ENCODE results near the gene C22orf31. TPM values are rescaled to one million over a fixed set of nuclear protein-coding genes. Genes with fewer than 3 reads are reported as not detected.

C22orf31 gene
- total RNA-seq, 1 experiment from 2014 or later = not detected

- DNase-seq (ENCODE audit: low spot score) = no peak
- POLR2A ChIA-PET (ENCODE audit: low non-redundant PET) = no interaction called here
- no peak for TF ChIP-seq CTCF (conservative IDR thresholded peaks at IDR 0.05; ENCODE audit: low read depth, low read length)
- no peak for TF ChIP-seq EZH2 (IDR thresholded peaks at IDR 0.05; ENCODE audit: borderline replicate concordance, low read depth, low read length, poor library complexity, severe bottlenecking)
Observed at GRCh38 chr22:29108137-29108536, 46.5 kb upstream of the C22orf31 start.

GRCh38 chr22:29106839-29107238 is 45.2 kb upstream of the C22orf31 start:
- TF ChIP-seq CTCF (conservative IDR thresholded peaks at IDR 0.05; ENCODE audit: low read depth, low read length) = no peak
- TF ChIP-seq EZH2 (IDR thresholded peaks at IDR 0.05; ENCODE audit: borderline replicate concordance, low read depth, low read length, poor library complexity, severe bottlenecking) = no peak
- POLR2A ChIA-PET (ENCODE audit: low non-redundant PET) = no interaction called here
- intact Hi-C loops (cut with micrococcal nuclease; ENCODE audit: unreplicated experiment) = no loop called here
- CTCF ChIA-PET = interaction anchor here (0.7 kb wide), 1 partner anchor 47 kb away, joined by 4 read pairs; no protein-coding TSS in a partner anchor
- Histone ChIP-seq H3K4me3 (ENCODE audit: low read depth, low read length, poor library complexity, severe bottlenecking) (no peak overlapping the region), H3K27ac (ENCODE audit: low read depth, low read length, poor library complexity, severe bottlenecking) (no peak overlapping the region), H3K27me3 (replicated peaks; ENCODE audit: insufficient read depth, low read depth, low read length, poor library complexity) (no peaks in the 10 kb centered on the region), H3K36me3 (ENCODE audit: insufficient read depth, low read length, poor library complexity, severe bottlenecking) (no peaks in the 10 kb centered on the region), H3K9me3 (ENCODE audit: low read depth, low read length, poor library complexity, severe bottlenecking) (no peaks in the 10 kb centered on the region), H3K4me1 (ENCODE audit: insufficient read depth, low read length, poor library complexity, severe bottlenecking) (peaks cover 32% of the 10 kb centered on the region)
- BruUV-seq (replicated peaks) = no TSS peak
- peak; percentile 22 for DNase-seq (ENCODE audit: low spot score)

More at GRCh38 chr22:29108137-29108536, 46.5 kb upstream of the C22orf31 start:
- H3K4me3 ChIP-seq (ENCODE audit: low read depth, low read length, poor library complexity, severe bottlenecking) = no peak overlapping the region
- H3K9me3 ChIP-seq (ENCODE audit: low read depth, low read length, poor library complexity, severe bottlenecking) = no peaks in the 10 kb centered on the region
- intact Hi-C loops (cut with micrococcal nuclease; ENCODE audit: unreplicated experiment) = no loop called here
- no peaks in the 10 kb centered on the region for H3K27me3 ChIP-seq (replicated peaks; ENCODE audit: insufficient read depth, low read depth, low read length, poor library complexity)
- CTCF ChIA-PET = no interaction called here
- no peaks in the 10 kb centered on the region for H3K36me3 ChIP-seq (ENCODE audit: insufficient read depth, low read length, poor library complexity, severe bottlenecking)
- peaks cover 19% of the 10 kb centered on the region for H3K4me1 ChIP-seq (ENCODE audit: insufficient read depth, low read length, poor library complexity, severe bottlenecking)
- BruUV-seq (replicated peaks) = no TSS peak
- no peak overlapping the region for H3K27ac ChIP-seq (ENCODE audit: low read depth, low read length, poor library complexity, severe bottlenecking)

- no peaks in the 10 kb centered on the region for H3K9me3 ChIP-seq (ENCODE audit: low read depth, low read length, poor library complexity, severe bottlenecking)
- no peak overlapping the region for H3K4me3 ChIP-seq (ENCODE audit: low read depth, low read length, poor library complexity, severe bottlenecking)
- H3K27ac ChIP-seq (ENCODE audit: low read depth, low read length, poor library complexity, severe bottlenecking) = no peak overlapping the region
- TF ChIP-seq EZH2 (IDR thresholded peaks at IDR 0.05; ENCODE audit: borderline replicate concordance, low read depth, low read length, poor library complexity, severe bottlenecking) (no peak), CTCF (conservative IDR thresholded peaks at IDR 0.05; ENCODE audit: low read depth, low read length) (no peak)
- peaks cover 37% of the 10 kb centered on the region for H3K4me1 ChIP-seq (ENCODE audit: insufficient read depth, low read length, poor library complexity, severe bottlenecking)
- ChIA-PET CTCF (no interaction called here), POLR2A (ENCODE audit: low non-redundant PET) (no interaction called here)
- intact Hi-C loops (cut with micrococcal nuclease; ENCODE audit: unreplicated experiment) = no loop called here
- BruUV-seq (replicated peaks) = no TSS peak
- no peaks in the 10 kb centered on the region for H3K27me3 ChIP-seq (replicated peaks; ENCODE audit: insufficient read depth, low read depth, low read length, poor library complexity)
- no peak for DNase-seq (ENCODE audit: low spot score)
- no peaks in the 10 kb centered on the region for H3K36me3 ChIP-seq (ENCODE audit: insufficient read depth, low read length, poor library complexity, severe bottlenecking)
Observed at GRCh38 chr22:29105468-29105867, 43.8 kb upstream of the C22orf31 start.
